Spleen (tissue), 11 donors: Measurements from ENCODE around the gene DMGDH. TPM values are rescaled to one million over a fixed set of nuclear protein-coding genes. Genes with fewer than 3 reads are reported as not detected.

Experiments used
- DNase-seq: peaks from one replicate; pipeline ENCODE4 v3.0.0-alpha.2; 2020
- H3K27ac ChIP-seq, 8 donors: fragments of 200-600 bp; sonication (generic) in 7 of 8; 1 replicate in 4 of 8; 2 replicates in 4 of 8; pipeline versions ENCODE4 v1.5.0 to v1.8.0; 2016 to 2021; ENCODE audit warnings: inconsistent platforms in 4 of 8, mild to moderate bottlenecking in 4 of 8, moderate library complexity in 1 of 8
- H3K27me3 ChIP-seq, 7 donors: fragments of 200-600 bp; sonication (generic) in 6 of 7; replicated peaks in 1 of 7; 1 replicate in 4 of 7; 2 replicates in 3 of 7; pipeline versions ENCODE4 v1.5.0 to v1.8.0; 2016 to 2021; ENCODE audit warnings: inconsistent platforms in 3 of 7, mild to moderate bottlenecking in 1 of 7
- H3K36me3 ChIP-seq, 6 donors: fragments of 200-600 bp; sonication (generic) in 5 of 6; 1 replicate in 4 of 6; 2 replicates in 2 of 6; pipeline versions ENCODE4 v1.5.0 to v1.8.0; 2016 to 2021; ENCODE audit warnings: inconsistent platforms in 2 of 6
- H3K4me1 ChIP-seq, 6 donors: fragments of 200-600 bp; sonication (generic) in 5 of 6; 1 replicate in 3 of 6; 2 replicates in 3 of 6; pipeline versions ENCODE4 v1.5.0 to v1.8.0; 2016 to 2021; ENCODE audit warnings: inconsistent platforms in 3 of 6
- H3K4me3 ChIP-seq, 8 donors: fragments of 200-600 bp; sonication (generic) in 7 of 8; 1 replicate in 4 of 8; 2 replicates in 4 of 8; pipeline versions ENCODE4 v1.5.0 to v1.8.0; 2016 to 2021; ENCODE audit warnings: inconsistent platforms in 4 of 8, mild to moderate bottlenecking in 4 of 8, moderate library complexity in 2 of 8
- H3K9me3 ChIP-seq, 8 donors: fragments of 200-600 bp; sonication (generic) in 7 of 8; 1 replicate in 4 of 8; 2 replicates in 4 of 8; pipeline versions ENCODE4 v1.5.0 to v1.8.0; 2016 to 2021; ENCODE audit warnings: inconsistent platforms in 4 of 8
- POLR2A ChIP-seq, 3 donors: fragments of 450-650 bp; IDR thresholded peaks; one replicate each; pipeline ENCODE4 v1.5.1; 2017; ENCODE audit warnings: antibody characterized with exemption in 3 of 3, mild to moderate bottlenecking in 1 of 3
- POLR2AphosphoS5 ChIP-seq, 3 donors: sonication (generic); formaldehyde crosslinking; IDR thresholded peaks; one replicate each; pipeline ENCODE4 v1.5.1; 2017; ENCODE audit warnings: antibody characterized with exemption in 3 of 3
- WGBS, 5 donors: extraction: QIAGEN DNeasy Blood & Tissue Kit in 3 of 5; methylation state at CpG; one replicate each; pipeline versions ENCODE4 v1.1.5 to v1.1.7; 2013 to 2018; 5-methylcytosine and 5-hydroxymethylcytosine counted together
- intact Hi-C: fragments of 100-400 bp; cut with DNase I; formaldehyde crosslinking; loops from one replicate; pipeline ENCODE4 v1.15.0; 2023; ENCODE audit warnings: low total_unique reads
- polyA plus RNA-seq, 3 donors: library from polyadenylated mRNA; stranded (reverse); fragments of 200-250 nt; gene quantifications; one replicate each; pipeline ENCODE4 v1.2.1, GENCODE V29; 2013
- total RNA-seq, 7 donors: library from RNA; depleted of rRNA in 3 of 7; stranded (reverse); fragments of >200 nt in 3 of 7; fragmentation: NEBNext Ultra II Directional in 4 of 7; extraction: Animal tissue kit (Norgen Biotek cat#: 25700) in 4 of 7; gene quantifications; one replicate each; pipeline versions ENCODE4 v1.1.0 to v1.2.1, GENCODE V29; 2016 to 2021
- TF ChIP-seq, protein P1 (sequence below), 11 experiments: fragments of 200-600 bp in 7 of 11; fragments of 450-650 bp in 4 of 11; sonication (generic) in 4 of 11; IDR thresholded peaks in 8 of 11; conservative IDR thresholded peaks in 3 of 11; 1 replicate in 7 of 11; 2 replicates in 4 of 11; pipeline versions ENCODE4 v1.4.0 to v1.8.0; 2016 to 2021; ENCODE audit warnings: antibody characterized with exemption in 11 of 11, inconsistent platforms in 4 of 11, mild to moderate bottlenecking in 1 of 11
- donor health status: healthy with polysubstance abuse.
- donor health status: DM: no; HTN: no; CAD: no; lungs with moderate emphysema.
- donor health status: DM: no; HTN: no; CAD: no.
- donor health status: Bipolar disorder and iron deficiency.
- donor health status: healthy.
- donor health status: DM: no; HTN: no; CAD: no.
- donor health status: DM: yes; HTN: yes; CAD: no.

Gene DMGDH
- total and polyA plus RNA-seq, 10 donors, result 0.06 to 1.4 (median 0.45) TPM; not detected in 2

DNA sequence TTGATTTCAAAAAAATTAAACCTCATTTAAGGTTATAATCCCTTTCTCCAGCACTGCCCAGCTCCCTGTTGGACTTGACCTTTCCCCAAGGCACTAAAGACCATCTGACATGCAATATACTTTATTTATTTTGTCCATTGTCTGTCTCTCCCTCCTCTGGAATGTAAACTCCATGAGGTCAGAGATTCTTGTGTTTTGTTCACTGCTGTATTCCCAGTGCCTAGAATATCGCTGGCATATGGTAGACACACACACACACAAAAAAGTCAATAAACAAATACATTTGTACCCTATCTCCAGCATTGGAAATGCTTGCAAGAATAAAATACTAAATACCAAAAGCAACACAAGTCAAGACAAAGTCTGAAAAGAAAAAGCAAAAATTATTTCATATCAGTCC is 67.1 kb downstream of the DMGDH start:
- TF ChIP-seq POLR2A (IDR thresholded peaks at IDR 0.05) (no peak), POLR2AphosphoS5 (IDR thresholded peaks at IDR 0.05) (no peak)
- TF ChIP-seq, protein P1, sequence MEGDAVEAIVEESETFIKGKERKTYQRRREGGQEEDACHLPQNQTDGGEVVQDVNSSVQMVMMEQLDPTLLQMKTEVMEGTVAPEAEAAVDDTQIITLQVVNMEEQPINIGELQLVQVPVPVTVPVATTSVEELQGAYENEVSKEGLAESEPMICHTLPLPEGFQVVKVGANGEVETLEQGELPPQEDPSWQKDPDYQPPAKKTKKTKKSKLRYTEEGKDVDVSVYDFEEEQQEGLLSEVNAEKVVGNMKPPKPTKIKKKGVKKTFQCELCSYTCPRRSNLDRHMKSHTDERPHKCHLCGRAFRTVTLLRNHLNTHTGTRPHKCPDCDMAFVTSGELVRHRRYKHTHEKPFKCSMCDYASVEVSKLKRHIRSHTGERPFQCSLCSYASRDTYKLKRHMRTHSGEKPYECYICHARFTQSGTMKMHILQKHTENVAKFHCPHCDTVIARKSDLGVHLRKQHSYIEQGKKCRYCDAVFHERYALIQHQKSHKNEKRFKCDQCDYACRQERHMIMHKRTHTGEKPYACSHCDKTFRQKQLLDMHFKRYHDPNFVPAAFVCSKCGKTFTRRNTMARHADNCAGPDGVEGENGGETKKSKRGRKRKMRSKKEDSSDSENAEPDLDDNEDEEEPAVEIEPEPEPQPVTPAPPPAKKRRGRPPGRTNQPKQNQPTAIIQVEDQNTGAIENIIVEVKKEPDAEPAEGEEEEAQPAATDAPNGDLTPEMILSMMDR (IDR thresholded peaks at IDR 0.05 in 8 of 11, conservative IDR thresholded peaks at IDR 0.05 in 3 of 11), result no peak
- Histone ChIP-seq H3K27me3 (peaks cover 0 to 10% (median 0%) of the 10 kb centered on the region in 7 donors), H3K4me1 (no peaks in the 10 kb centered on the region), H3K4me3 (no peak overlapping the region), H3K36me3 (no peaks in the 10 kb centered on the region), H3K9me3 (no peaks in the 10 kb centered on the region), H3K27ac (no peak overlapping the region)
- 88 to 97% (median 90%) methylated on average over 1 of the region's 1 CpG for WGBS, 5 donors
- DNase-seq, result no peak
- intact Hi-C loops, result no loop called here

DNA sequence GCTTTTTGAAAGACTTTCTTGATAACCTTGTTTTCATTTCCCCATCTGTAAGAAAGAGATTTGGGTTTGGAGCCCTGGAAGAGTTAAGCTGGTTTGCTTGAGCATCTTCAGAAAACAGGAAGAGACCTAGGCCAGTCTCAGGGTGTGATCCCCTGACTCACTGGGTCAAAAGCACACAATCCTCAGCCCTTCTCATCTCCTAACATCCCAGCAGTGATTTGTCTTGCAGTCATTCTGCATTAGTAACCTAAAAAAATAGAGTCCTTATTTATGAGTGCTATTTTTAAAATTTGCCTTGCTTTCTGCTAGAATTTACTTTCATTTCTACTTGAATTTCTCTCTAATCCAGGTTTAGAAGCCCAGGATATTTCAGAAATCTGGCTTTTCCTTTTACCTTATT is 68.0 kb downstream of the DMGDH start:
- no peaks in the 10 kb centered on the region for H3K36me3 ChIP-seq
- intact Hi-C loops, result no loop called here

DNA sequence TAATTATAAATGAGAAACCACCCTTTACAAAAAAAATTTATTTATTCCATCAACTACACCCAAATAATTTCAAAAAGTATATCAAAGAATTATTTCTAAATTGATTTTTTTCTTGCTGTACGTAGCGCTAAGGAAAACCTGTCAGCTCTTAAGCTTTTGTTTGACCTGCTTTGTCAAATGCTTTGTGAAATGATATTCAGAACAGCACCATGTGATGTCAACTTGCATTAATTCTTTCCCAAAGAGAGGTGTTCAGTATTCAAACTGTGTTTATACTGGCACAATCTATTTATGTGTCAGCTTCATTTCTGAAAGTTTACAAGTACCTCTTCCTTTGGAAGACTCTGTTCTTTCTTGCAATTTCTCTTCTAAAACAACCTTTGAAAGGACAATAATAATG is 72.4 kb downstream of the DMGDH start:
- H3K4me3 ChIP-seq, result no peak overlapping the region
- no peak overlapping the region for H3K27ac ChIP-seq
- no peak for DNase-seq
- peaks cover 0 to 7% (median 0%) of the 10 kb centered on the region in 7 donors for H3K27me3 ChIP-seq
- no peaks in the 10 kb centered on the region for H3K36me3 ChIP-seq
- 91 to 98% (median 96%) methylated on average over 2 of the region's 2 CpGs for WGBS, 5 donors
- H3K9me3 ChIP-seq, result no peaks in the 10 kb centered on the region
- H3K4me1 ChIP-seq, result no peaks in the 10 kb centered on the region
- intact Hi-C loops, result no loop called here
- no peak for TF ChIP-seq POLR2A (IDR thresholded peaks at IDR 0.05)
- TF ChIP-seq, protein P1 (IDR thresholded peaks at IDR 0.05 in 8 of 11, conservative IDR thresholded peaks at IDR 0.05 in 3 of 11), result no peak
- no peak for TF ChIP-seq POLR2AphosphoS5 (IDR thresholded peaks at IDR 0.05)

More for the DNA sequence above, 68.0 kb downstream of the DMGDH start:
- Histone ChIP-seq H3K4me3 (no peak overlapping the region), H3K4me1 (no peaks in the 10 kb centered on the region), H3K27ac (no peak overlapping the region), H3K9me3 (no peaks in the 10 kb centered on the region), H3K27me3 (peaks cover 0 to 10% (median 0%) of the 10 kb centered on the region in 7 donors)
- no peak for DNase-seq
- TF ChIP-seq POLR2AphosphoS5 (IDR thresholded peaks at IDR 0.05), result no peak
- TF ChIP-seq POLR2A (IDR thresholded peaks at IDR 0.05), result no peak
- TF ChIP-seq, protein P1 (IDR thresholded peaks at IDR 0.05 in 8 of 11, conservative IDR thresholded peaks at IDR 0.05 in 3 of 11), result no peak

DNA sequence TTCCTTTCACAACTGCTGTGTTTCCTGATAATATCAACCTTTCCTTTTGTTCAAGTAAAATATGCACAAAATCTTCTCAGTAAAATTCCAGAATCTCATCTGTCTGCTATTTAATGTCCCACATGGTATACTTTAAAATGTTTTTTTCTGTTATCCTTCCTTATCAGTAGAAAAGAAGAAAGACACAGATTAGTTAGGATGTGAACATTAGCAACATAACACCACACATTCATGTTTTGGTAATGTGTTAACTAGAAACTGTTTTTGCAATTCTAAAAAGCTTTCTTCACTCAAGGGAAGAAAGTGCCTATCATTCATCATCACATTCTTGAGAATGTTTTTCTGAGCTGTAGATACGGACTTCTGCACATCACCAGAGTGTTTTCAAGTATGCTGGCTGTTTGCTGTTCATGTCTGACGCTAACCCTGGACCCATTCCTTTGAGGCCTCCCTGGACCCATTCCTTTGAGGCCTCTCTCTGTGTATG is 73.9 kb downstream of the DMGDH start:
- WGBS, 5 donors, result 88 to 95% (median 89%) methylated on average over 2 of the region's 2 CpGs
- TF ChIP-seq, protein P1 (IDR thresholded peaks at IDR 0.05 in 8 of 11, conservative IDR thresholded peaks at IDR 0.05 in 3 of 11), result no peak
- no peak for TF ChIP-seq POLR2A (IDR thresholded peaks at IDR 0.05)
- no peak for TF ChIP-seq POLR2AphosphoS5 (IDR thresholded peaks at IDR 0.05)
- DNase-seq, result no peak
- H3K4me3 ChIP-seq, result no peak overlapping the region
- H3K27ac ChIP-seq, result no peak overlapping the region
- H3K9me3 ChIP-seq, result no peaks in the 10 kb centered on the region
- intact Hi-C loops, result no loop called here
- no peaks in the 10 kb centered on the region for H3K36me3 ChIP-seq
- H3K4me1 ChIP-seq, result no peaks in the 10 kb centered on the region
- H3K27me3 ChIP-seq, result peaks cover 0 to 7% (median 0%) of the 10 kb centered on the region in 7 donors
